HepG2 (cell line): ENCODE data around the gene ITIH2. TPM values are rescaled to one million over a fixed set of nuclear protein-coding genes. Genes with fewer than 3 reads are reported as not detected.

Experiments used
- ATAC-seq: fragments of 200-7000 bp; cut with Tn5 transposase; 3 replicates; pipeline ENCODE4 v1.9.1; 2020; ENCODE audit warnings: mild to moderate bottlenecking, moderate library complexity
- BruUV-seq: library from RNA; stranded (reverse); fragments of 400-500 nt; replicated peaks from 2 replicates; lab custom pipeline; 2021; lab: Mats Ljungman, UMichigan
- CTCF ChIA-PET: fragments of 300-600 bp; formaldehyde crosslinking; extraction: SDS; loops from one replicate; lab custom pipeline; 2021; ENCODE audit warnings: low total read pairs, inconsistent platforms, low intra/inter-chr PET ratio; lab: Yijun Ruan, JAX
- POLR2A ChIA-PET: fragments of 350-600 bp; sonication (Branson Sonifier 250); formaldehyde crosslinking; loops from one replicate; lab custom pipeline; 2020; ENCODE audit warnings: antibody characterized with exemption, inconsistent platforms; lab: Yijun Ruan, JAX
- DNase-seq: peaks from one replicate; pipeline ENCODE4 v3.0.0-alpha.2; 2015; ENCODE audit warnings: low spot score
- FAIRE-seq: peaks from 3 replicates; lab custom pipeline; 2011; peaks lifted over from hg19 to GRCh38; lab: Jason Lieb, UNC
- H2AFZ ChIP-seq: one replicate; pipeline ENCODE4 v1.6.1; 2011; ENCODE audit warnings: low read length, inconsistent platforms
- H3K27ac ChIP-seq: fragments of 300-600 bp; 3 replicates; pipeline ENCODE4 v1.8.0; 2011; ENCODE audit warnings: mixed run types, mild to moderate bottlenecking, mixed read lengths, low read length, inconsistent platforms; ENCODE audit not compliant: insufficient read depth; ENCODE audit errors: extremely low read length
- H3K27me3 ChIP-seq, 2 experiments: fragments of 200-600 bp in 1 of 2; 2 replicates in 1 of 2; 3 replicates in 1 of 2; pipeline versions ENCODE4 v1.6.0 to v1.8.0; 2011; ENCODE audit warnings: low read length in 2 of 2, mild to moderate bottlenecking in 2 of 2, moderate library complexity in 2 of 2, inconsistent platforms in 1 of 2; ENCODE audit not compliant: insufficient read depth in 2 of 2, control insufficient read depth in 1 of 2
- H3K36me3 ChIP-seq, 2 experiments: fragments of 200-600 bp in 1 of 2; replicated peaks in 1 of 2; 2 replicates in 1 of 2; 3 replicates in 1 of 2; pipeline versions ENCODE4 v1.5.1 to v1.8.0; 2011; ENCODE audit warnings: low read length in 2 of 2, inconsistent platforms in 1 of 2; ENCODE audit not compliant: insufficient read depth in 2 of 2, control insufficient read depth in 1 of 2
- H3K4me1 ChIP-seq: 2 replicates; pipeline ENCODE4 v1.5.1; 2012; ENCODE audit warnings: low read length, inconsistent platforms; ENCODE audit not compliant: insufficient read depth
- H3K4me2 ChIP-seq: 2 replicates; pipeline ENCODE4 v1.6.0; 2011; ENCODE audit warnings: low read depth, low read length, inconsistent platforms
- H3K4me3 ChIP-seq, 3 experiments: fragments of 200-600 bp in 1 of 3; sonication (generic), shearing (Covaris generic) in 1 of 3; replicated peaks in 1 of 3; 2 replicates each; pipeline ENCODE4 v1.5.1; 2011 to 2016; ENCODE audit warnings: low read length in 3 of 3, inconsistent platforms in 2 of 3, low read depth in 2 of 3, mild to moderate bottlenecking in 2 of 3, control low read depth in 1 of 3, mixed read lengths in 1 of 3; ENCODE audit not compliant: insufficient read depth in 1 of 3
- H3K79me2 ChIP-seq: one replicate; pipeline ENCODE4 v1.6.1; 2011; ENCODE audit warnings: low read length, inconsistent platforms; ENCODE audit not compliant: insufficient read depth
- H3K9ac ChIP-seq: 2 replicates; pipeline ENCODE4 v1.6.0; 2011; ENCODE audit warnings: mild to moderate bottlenecking, low read depth, low read length, inconsistent platforms; ENCODE audit not compliant: insufficient read depth
- H3K9me3 ChIP-seq: 2 replicates; pipeline ENCODE4 v1.5.1; 2012; ENCODE audit warnings: mild to moderate bottlenecking, low read length
- H4K20me1 ChIP-seq: 2 replicates; pipeline ENCODE4 v1.6.0; 2011; ENCODE audit warnings: inconsistent platforms, mild to moderate bottlenecking, low read length, moderate library complexity; ENCODE audit not compliant: insufficient read depth
- CHCHD3 ChIP-seq: sonication (generic); formaldehyde crosslinking; IDR thresholded peaks from 2 replicates; pipeline ENCODE4 v1.8.0; 2022; ENCODE audit warnings: mild to moderate bottlenecking, missing genetic modification reagents, moderate library complexity
- FOXA3 ChIP-seq: IDR thresholded peaks from 2 replicates; pipeline ENCODE4 v1.6.1; 2016; ENCODE audit warnings: missing genetic modification reagents, missing compliant biosample characterization
- MYC ChIP-seq: sonication (generic); formaldehyde crosslinking; IDR thresholded peaks from 2 replicates; pipeline ENCODE4 v1.9.0; 2021; ENCODE audit warnings: missing genetic modification reagents, borderline replicate concordance
- PHF8 ChIP-seq: sonication (generic); formaldehyde crosslinking; IDR thresholded peaks from 2 replicates; pipeline ENCODE4 v1.5.0; 2020; ENCODE audit warnings: missing genetic modification reagents
- POLR2A ChIP-seq, 2 experiments: IDR thresholded peaks; 2 replicates each; pipeline ENCODE4 v1.6.1; 2011; ENCODE audit warnings: low read depth in 2 of 2, low read length in 2 of 2, mild to moderate bottlenecking in 1 of 2, moderate library complexity in 1 of 2; ENCODE audit not compliant: insufficient read depth in 1 of 2
- POLR2AphosphoS5 ChIP-seq: IDR thresholded peaks from 2 replicates; pipeline ENCODE4 v1.6.1; 2012; ENCODE audit warnings: low read depth, low read length
- RBFOX2 ChIP-seq: fragments of 200-400 bp; formaldehyde crosslinking; IDR thresholded peaks from 2 replicates; pipeline ENCODE4 v1.6.1; 2017; ENCODE audit warnings: low read depth, mild to moderate bottlenecking, low read length
- REST ChIP-seq, 2 experiments: IDR thresholded peaks; 2 replicates each; pipeline ENCODE4 v1.6.1; 2011 to 2012; ENCODE audit warnings: low read length in 2 of 2, borderline replicate concordance in 1 of 2, low read depth in 1 of 2, mild to moderate bottlenecking in 1 of 2, moderate library complexity in 1 of 2
- SYNCRIP ChIP-seq: fragments of 200-400 bp; formaldehyde crosslinking; IDR thresholded peaks from 2 replicates; pipeline ENCODE4 v1.6.1; 2018; ENCODE audit warnings: mild to moderate bottlenecking, low read depth, low read length; ENCODE audit not compliant: insufficient read depth
- TAF1 ChIP-seq: sonication (generic); formaldehyde crosslinking; IDR thresholded peaks from 2 replicates; pipeline ENCODE4 v1.4.0; 2020; ENCODE audit warnings: missing genetic modification reagents
- ZC3H4 ChIP-seq: sonication (generic); formaldehyde crosslinking; IDR thresholded peaks from 2 replicates; pipeline ENCODE4 v1.4.0; 2020; ENCODE audit warnings: missing genetic modification reagents, borderline replicate concordance
- ZNF256 ChIP-seq: sonication (generic); formaldehyde crosslinking; conservative IDR thresholded peaks from 2 replicates; pipeline ENCODE4 v1.4.0; 2020; ENCODE audit warnings: missing genetic modification reagents
- ZNF282 ChIP-seq: fragments of 450-650 bp; IDR thresholded peaks from 2 replicates; pipeline ENCODE4 v1.6.1; 2018; ENCODE audit not compliant: partially characterized antibody
- ZNF543 ChIP-seq: sonication (generic); formaldehyde crosslinking; IDR thresholded peaks from 2 replicates; pipeline ENCODE4 v1.4.0; 2020; ENCODE audit warnings: mild to moderate bottlenecking, missing genetic modification reagents
- WGBS: methylation state at CpG from one replicate; pipeline ENCODE4 v1.1.6; 2017; ENCODE audit warnings: low lambda C conversion rate; 5-methylcytosine and 5-hydroxymethylcytosine counted together
- in situ Hi-C: cut with HindIII; loops from 2 replicates; pipeline ENCODE4 v1.10.0; 2017; ENCODE audit warnings: low pct_unique_long_range_greater_than_20kb; ENCODE audit not compliant: extremely low pct_ligation_motif_present
- intact Hi-C: fragments of 100-400 bp; cut with micrococcal nuclease; formaldehyde crosslinking; loops from one replicate; pipeline ENCODE4 v1.10.0; 2022; ENCODE audit not compliant: unreplicated experiment
- polyA plus RNA-seq, 8 experiments: library from polyadenylated mRNA; depleted of rRNA in 3 of 8; stranded (reverse) in 7 of 8; unstranded in 1 of 8; fragments of >200 nt; fragmentation: Illumina TruSeq in 4 of 8; extraction: Trizol in 4 of 8; gene quantifications; 2 replicates each; pipeline versions ENCODE4 v1.2.1 to v1.2.3, GENCODE V29; 2011 to 2016; ENCODE audit warnings: low read depth in 4 of 8, missing spikeins in 1 of 8, mixed read lengths in 1 of 8; ENCODE audit not compliant: insufficient read depth in 1 of 8
- total RNA-seq, 5 experiments: library from RNA; depleted of rRNA; stranded (reverse); fragments of >200 nt; fragmentation: Illumina TruSeq; extraction: Trizol; gene quantifications; 2 replicates each; pipeline ENCODE4 v1.2.3, GENCODE V29; 2016; ENCODE audit warnings: low read depth in 1 of 5
- TF ChIP-seq, protein P1 (sequence below): sonication (generic); formaldehyde crosslinking; IDR thresholded peaks from 2 replicates; pipeline ENCODE4 v1.4.0; 2020; ENCODE audit warnings: missing genetic modification reagents

ITIH2 gene
- total and polyA plus RNA-seq, 2 of the 13 experiments (the other 11 are each of a cell fraction or from before 2014, with no cell fraction given): 1,197 to 1,427 TPM

DNA sequence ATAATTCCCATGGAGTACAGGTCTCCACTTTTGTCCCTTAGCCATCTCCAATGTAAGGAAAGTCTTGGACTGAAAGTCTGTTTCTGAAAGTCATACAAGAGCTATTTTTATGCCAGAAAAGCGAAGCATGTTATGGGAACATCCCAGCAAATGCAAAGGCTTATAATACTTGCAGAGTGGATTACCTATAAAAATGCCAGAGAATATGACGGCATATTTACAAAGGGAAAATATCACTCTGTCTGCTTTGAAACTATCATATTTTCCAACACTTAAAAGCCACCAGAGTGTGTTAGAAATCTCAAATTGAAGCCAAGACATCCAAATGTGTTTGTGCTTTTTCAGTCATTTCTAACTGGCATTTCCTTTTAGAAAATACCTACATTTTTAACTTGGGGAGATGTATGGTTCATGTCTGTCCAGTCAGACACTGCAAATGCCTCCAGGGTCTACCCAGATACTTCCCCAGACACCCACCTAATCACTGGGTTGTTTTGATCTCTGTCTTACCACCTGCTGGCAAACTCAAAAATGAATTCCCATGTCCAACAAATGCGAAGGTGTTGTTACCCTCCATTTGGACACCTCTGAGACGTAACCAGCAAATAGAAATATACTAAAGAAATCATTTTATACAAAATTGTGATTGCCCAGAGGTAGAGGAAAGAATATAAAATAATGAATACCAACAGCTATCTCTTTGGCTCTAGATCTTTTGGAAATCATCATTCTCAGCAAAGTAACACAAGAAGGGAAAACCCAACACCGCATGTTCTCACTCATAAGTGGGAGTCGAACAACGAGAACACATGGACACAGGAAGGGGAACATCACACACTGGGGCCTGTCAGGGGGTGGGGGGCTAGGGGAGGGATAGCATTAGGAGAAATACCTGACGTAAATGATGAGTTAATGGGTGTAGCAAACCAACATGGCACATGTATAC lies 1.2 kb downstream of the ITIH2 start:
- no peak for ATAC-seq
- H3K27ac ChIP-seq: peak overlapping the region; percentile 98
- BruUV-seq: no TSS peak
- 0 out of 2 replicates have a peak, but pooled peaks have one; percentile 31 for TF ChIP-seq ZNF543 (CRISPR knock-in tag)
- TF ChIP-seq PHF8 (CRISPR knock-in tag): peak; percentile 20; the same call in 1 of the 2 replicates
- TF ChIP-seq REST (IDR thresholded peaks at IDR 0.05; ENCODE audit: borderline replicate concordance in 1 of 2, low read depth in 1 of 2, low read length in 2 of 2): no peak
- TF ChIP-seq MYC: no peak
- TF ChIP-seq CHCHD3: no peak
- TF ChIP-seq FOXA3 (CRISPR knock-in tag): peak; percentile 6; the same call in 1 of the 2 replicates
- TF ChIP-seq POLR2A (IDR thresholded peaks at IDR 0.05; ENCODE audit: insufficient read depth in 1 of 2, low read depth in 2 of 2, low read length in 2 of 2): peak in 1 of 2 experiments; percentile 30; a peak in 1 of 4 replicates
- TF ChIP-seq RBFOX2: peak; percentile 20
- TF ChIP-seq, protein P1, sequence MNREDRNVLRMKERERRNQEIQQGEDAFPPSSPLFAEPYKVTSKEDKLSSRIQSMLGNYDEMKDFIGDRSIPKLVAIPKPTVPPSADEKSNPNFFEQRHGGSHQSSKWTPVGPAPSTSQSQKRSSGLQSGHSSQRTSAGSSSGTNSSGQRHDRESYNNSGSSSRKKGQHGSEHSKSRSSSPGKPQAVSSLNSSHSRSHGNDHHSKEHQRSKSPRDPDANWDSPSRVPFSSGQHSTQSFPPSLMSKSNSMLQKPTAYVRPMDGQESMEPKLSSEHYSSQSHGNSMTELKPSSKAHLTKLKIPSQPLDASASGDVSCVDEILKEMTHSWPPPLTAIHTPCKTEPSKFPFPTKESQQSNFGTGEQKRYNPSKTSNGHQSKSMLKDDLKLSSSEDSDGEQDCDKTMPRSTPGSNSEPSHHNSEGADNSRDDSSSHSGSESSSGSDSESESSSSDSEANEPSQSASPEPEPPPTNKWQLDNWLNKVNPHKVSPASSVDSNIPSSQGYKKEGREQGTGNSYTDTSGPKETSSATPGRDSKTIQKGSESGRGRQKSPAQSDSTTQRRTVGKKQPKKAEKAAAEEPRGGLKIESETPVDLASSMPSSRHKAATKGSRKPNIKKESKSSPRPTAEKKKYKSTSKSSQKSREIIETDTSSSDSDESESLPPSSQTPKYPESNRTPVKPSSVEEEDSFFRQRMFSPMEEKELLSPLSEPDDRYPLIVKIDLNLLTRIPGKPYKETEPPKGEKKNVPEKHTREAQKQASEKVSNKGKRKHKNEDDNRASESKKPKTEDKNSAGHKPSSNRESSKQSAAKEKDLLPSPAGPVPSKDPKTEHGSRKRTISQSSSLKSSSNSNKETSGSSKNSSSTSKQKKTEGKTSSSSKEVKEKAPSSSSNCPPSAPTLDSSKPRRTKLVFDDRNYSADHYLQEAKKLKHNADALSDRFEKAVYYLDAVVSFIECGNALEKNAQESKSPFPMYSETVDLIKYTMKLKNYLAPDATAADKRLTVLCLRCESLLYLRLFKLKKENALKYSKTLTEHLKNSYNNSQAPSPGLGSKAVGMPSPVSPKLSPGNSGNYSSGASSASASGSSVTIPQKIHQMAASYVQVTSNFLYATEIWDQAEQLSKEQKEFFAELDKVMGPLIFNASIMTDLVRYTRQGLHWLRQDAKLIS (CRISPR knock-in tag): peak; percentile 92
- TF ChIP-seq ZNF282: no peak
- TF ChIP-seq SYNCRIP: no peak
- TF ChIP-seq TAF1: no peak
- no peak for TF ChIP-seq ZNF256
- TF ChIP-seq POLR2AphosphoS5: peak; percentile 28; the same call in 1 of the 2 replicates
- TF ChIP-seq ZC3H4 (CRISPR knock-in tag): peak; percentile 50; the same call in 1 of the 2 replicates

More for the DNA sequence above, 1.2 kb downstream of the ITIH2 start:
- in situ Hi-C loops (no loop called here), intact Hi-C loops (loop anchor here (10.0 kb wide), 1 partner anchor 90 kb away; no protein-coding TSS in a partner anchor)
- CTCF ChIA-PET: no interaction called here
- Histone ChIP-seq H3K4me3 (peak overlapping the region; percentile 53 to 81 (median 75)), H3K4me1 (peaks cover 78% of the 10 kb centered on the region), H3K79me2 (peaks cover 58% of the 10 kb centered on the region), H3K27me3 (no peaks in the 10 kb centered on the region), H3K36me3 (peaks cover 3 to 17% of the 10 kb centered on the region in 2 experiments; a peak in 3 of 5 replicates), H4K20me1 (no peaks in the 10 kb centered on the region), H2AFZ (no peak overlapping the region), H3K4me2 (peak overlapping the region; percentile 79), H3K9me3 (no peaks in the 10 kb centered on the region), H3K9ac (peak overlapping the region; percentile 93)
- POLR2A ChIA-PET: interaction anchor here (1.4 to 10.9 kb wide), 9 partner anchors 8 to 178 kb away, joined by 3 to 359 read pairs (median 16); partner anchors contain the start of genes ATP5F1C and KIN
- FAIRE-seq (no peak), DNase-seq (peak; percentile 17)
- WGBS: 7% methylated on average over 8 of the region's 8 CpGs
